ENCODE results near the gene CXCR6. TPM values are rescaled to one million over a fixed set of nuclear protein-coding genes. Genes with fewer than 3 reads are reported as not detected.

The CXCR6 gene
- total and polyA plus RNA-seq, 2 of the 8 experiments (the other 6 are each of a cell fraction or from before 2014, with no cell fraction given), result not detected

DNA sequence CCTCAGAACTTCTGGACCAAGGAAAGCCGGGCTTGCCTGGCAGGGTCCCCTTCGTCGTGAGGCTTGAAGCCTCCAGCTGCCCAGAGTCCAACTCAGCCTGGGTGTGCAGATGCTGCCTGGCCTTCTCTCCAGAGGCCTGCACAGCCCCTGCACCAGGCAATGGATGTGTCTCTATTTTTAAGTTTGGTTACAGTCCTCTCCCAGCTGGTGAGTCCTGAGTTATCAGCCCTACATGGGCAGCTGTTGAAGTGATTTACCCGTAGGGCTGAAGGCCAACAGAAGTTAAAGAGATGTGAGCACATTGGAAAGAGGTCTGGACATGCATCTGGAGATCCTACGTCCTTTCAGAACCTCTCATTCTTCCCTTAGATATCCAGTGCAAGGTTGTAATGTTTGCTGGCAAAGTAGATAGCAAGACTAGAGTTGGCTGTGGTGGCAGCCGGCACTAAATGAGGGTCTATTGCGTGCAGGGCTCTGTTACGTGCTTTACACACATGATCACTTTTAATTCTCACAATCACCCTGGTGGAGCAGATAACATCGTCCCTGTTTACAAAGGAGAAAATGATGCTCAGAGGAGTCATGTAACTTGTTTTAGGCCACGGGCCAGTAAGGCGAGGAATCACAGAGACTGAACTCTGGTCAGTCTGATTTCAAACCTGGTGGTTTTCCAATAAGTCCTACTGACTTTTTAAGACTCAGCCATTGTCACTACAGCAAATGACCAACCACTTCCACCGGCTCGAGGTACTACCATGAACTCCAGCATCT, 42.5 kb downstream of the CXCR6 start:
- Histone ChIP-seq H3K4me2 (ENCODE audit: insufficient read depth in 1 of 2, low read depth in 2 of 2, low read length in 2 of 2) (no peak overlapping the region), H4K5ac (ENCODE audit: insufficient read length, low read depth, low read length) (no peak overlapping the region), H3K9me3 (ENCODE audit: insufficient read depth in 2 of 2, low read depth in 1 of 2, low read length in 1 of 2) (no peaks in the 10 kb centered on the region), H3K9ac (replicated peaks in 1 of 4; ENCODE audit: extremely low read depth in 1 of 4, low read depth in 3 of 4, low read length in 3 of 4) (no peak overlapping the region), H2BK5ac (ENCODE audit: low read depth, low read length) (no peak overlapping the region), H2AFZ (ENCODE audit: low read length) (no peak overlapping the region), H4K8ac (ENCODE audit: extremely low read depth, insufficient read depth, low read length) (no peak overlapping the region; the same call in 1 of the 2 replicates), H2BK120ac (replicated peaks; ENCODE audit: low read depth, low read length) (no peak overlapping the region), H4K20me1 (replicated peaks in 1 of 2; ENCODE audit: control insufficient read depth in 1 of 2, insufficient read depth in 2 of 2, low read length in 2 of 2) (peaks cover 0 to 6% of the 10 kb centered on the region in 2 experiments), H3K56ac (replicated peaks; ENCODE audit: insufficient read length, low read depth, low read length) (no peak overlapping the region), H3K36me3 (ENCODE audit: control insufficient read depth in 2 of 4, insufficient read depth in 4 of 4, low read length in 3 of 4) (peaks cover 7 to 34% (median 28%) of the 10 kb centered on the region in 4 experiments), H4K91ac (replicated peaks; ENCODE audit: insufficient read length, low read length) (no peak overlapping the region), H2BK15ac (ENCODE audit: low read length) (no peak overlapping the region), H3K4me3 (ENCODE audit: extremely low read depth in 1 of 4, insufficient read depth in 2 of 4, low read depth in 3 of 4, low read length in 4 of 4) (no peak overlapping the region), H3K14ac (ENCODE audit: insufficient read length) (no peak overlapping the region), H2BK20ac (ENCODE audit: low read length) (no peak overlapping the region), H2BK12ac (ENCODE audit: low read depth, low read length) (no peak overlapping the region), H3K18ac (ENCODE audit: extremely low read depth, low read length) (no peak overlapping the region), H3K27me3 (replicated peaks in 1 of 4; ENCODE audit: control insufficient read depth in 3 of 4, extremely low read depth in 1 of 4, insufficient read depth in 3 of 4, low read length in 3 of 4) (no peaks in the 10 kb centered on the region), H3K79me2 (ENCODE audit: control insufficient read depth in 1 of 2, insufficient read depth in 2 of 2, low read length in 2 of 2) (peaks cover 0 to 49% of the 10 kb centered on the region in 2 experiments; a peak in 2 of 4 replicates), H3K23me2 (ENCODE audit: low read depth, low read length) (no peaks in the 10 kb centered on the region), H3K23ac (ENCODE audit: insufficient read length) (no peak overlapping the region), H2AK5ac (ENCODE audit: low read depth, low read length) (no peak overlapping the region), H3K4ac (replicated peaks; ENCODE audit: insufficient read length, low read depth, low read length) (no peak overlapping the region), H3K79me1 (ENCODE audit: low read depth, low read length) (peaks cover 8% of the 10 kb centered on the region), H3K4me1 (replicated peaks in 1 of 4; ENCODE audit: control insufficient read depth in 3 of 4, insufficient read depth in 4 of 4, low read length in 3 of 4) (peaks cover 0 to 4% (median 2%) of the 10 kb centered on the region in 4 experiments; a peak in 3 of 7 replicates), H3K27ac (ENCODE audit: low read depth, low read length) (no peak overlapping the region)
- POLR2A ChIA-PET (ENCODE audit: partially characterized antibody), result interaction anchor here (1.2 kb wide), 2 partner anchors 9 to 10 kb away, joined by 3 read pairs; partner anchors contain the start of gene FYCO1
- no peak for DNase-seq (ENCODE audit: low read depth in 1 of 2, low spot score in 2 of 2)
- CTCF ChIA-PET (ENCODE audit: partially characterized antibody), result interaction anchor here (1.7 kb wide), 1 partner anchor 11 kb away, joined by 3 read pairs; no protein-coding TSS in a partner anchor
- TF ChIP-seq CTCF (IDR thresholded peaks at IDR 0.05; ENCODE audit: control extremely low read depth in 1 of 3, insufficient read depth in 1 of 3, low read depth in 1 of 3, low read length in 3 of 3) (no peak), POLR2AphosphoS5 (IDR thresholded peaks at IDR 0.05; ENCODE audit: low read depth, low read length) (no peak), POLR2A (IDR thresholded peaks at IDR 0.05; ENCODE audit: control extremely low read depth in 1 of 2, low read depth in 2 of 2, low read length in 2 of 2) (no peak)
- TF ChIP-seq, protein P1, sequence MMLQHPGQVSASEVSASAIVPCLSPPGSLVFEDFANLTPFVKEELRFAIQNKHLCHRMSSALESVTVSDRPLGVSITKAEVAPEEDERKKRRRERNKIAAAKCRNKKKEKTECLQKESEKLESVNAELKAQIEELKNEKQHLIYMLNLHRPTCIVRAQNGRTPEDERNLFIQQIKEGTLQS (IDR thresholded peaks at IDR 0.05; ENCODE audit: insufficient read depth, low read depth, low read length), result no peak
- WGBS, 2 experiments (ENCODE audit: extremely low coverage in 1 of 2, insufficient coverage in 1 of 2, insufficient read length in 1 of 2, insufficient replicate concordance in 2 of 2, low coverage in 1 of 2, low lambda C conversion rate in 2 of 2, missing lambda C conversion rate in 1 of 2), result 89% methylated on average over 13 of the region's 13 CpGs; no CpG with 5 or more reads in 1 of the 2 experiments
- FAIRE-seq, result no peak
